GM12891 (cell line): Measurements from ENCODE around the gene NFATC1.

Experiments used
- PAX5 ChIP-seq: IDR thresholded peaks from 2 replicates; pipeline ENCODE4 v1.6.1; 2011; ENCODE audit warnings: low read length, moderate library complexity, mild to moderate bottlenecking; ENCODE audit not compliant: insufficient read depth, severe bottlenecking
- POLR2A ChIP-seq: IDR thresholded peaks from 2 replicates; pipeline ENCODE4 v1.6.1; 2011; ENCODE audit warnings: low read depth, low read length, control low read depth
- POLR2AphosphoS5 ChIP-seq: IDR thresholded peaks from 2 replicates; pipeline ENCODE4 v1.6.1; 2011; ENCODE audit warnings: low read depth, low read length, control low read depth
- SPI1 ChIP-seq: IDR thresholded peaks from 2 replicates; pipeline ENCODE4 v1.6.1; 2011; ENCODE audit warnings: low read depth, low read length, control low read depth
- TAF1 ChIP-seq: IDR thresholded peaks from 2 replicates; pipeline ENCODE4 v1.6.1; 2011; ENCODE audit warnings: low read depth, low read length, control low read depth

GRCh38 chr18:79553154-79553553 is 157.4 kb downstream of the NFATC1 start:
- TF ChIP-seq POLR2AphosphoS5 (no peak), PAX5 (no peak), POLR2A (no peak), TAF1 (no peak), SPI1 (no peak)
